SU-DHL-6 (cell line): ENCODE results near the gene TMEM80.

Experiments used
- H2AFZ ChIP-seq: fragments of 200-600 bp; sonication (generic); 2 replicates; pipeline ENCODE4 v1.6.1; 2014; ENCODE audit warnings: low read depth, mild to moderate bottlenecking, moderate library complexity, mixed read lengths, antibody characterized with exemption, low read length; ENCODE audit not compliant: severe bottlenecking
- H3F3A ChIP-seq: fragments of 200-600 bp; shearing (Covaris generic); 2 replicates; pipeline ENCODE4 v1.6.0; 2016; ENCODE audit warnings: antibody characterized with exemption, mild to moderate bottlenecking; ENCODE audit not compliant: insufficient read depth
- H3K27ac ChIP-seq: fragments of 200-600 bp; sonication (generic); 2 replicates; pipeline ENCODE4 v1.5.1; 2016; ENCODE audit warnings: low read depth, mild to moderate bottlenecking, low read length, moderate library complexity, mixed read lengths
- H3K27me3 ChIP-seq: fragments of 200-600 bp; sonication (generic), shearing (Covaris generic); 2 replicates; pipeline ENCODE4 v1.6.0; 2014; ENCODE audit warnings: mild to moderate bottlenecking, low read length
- H3K36me3 ChIP-seq: fragments of 200-600 bp; sonication (generic); 2 replicates; pipeline ENCODE4 v1.6.1; 2014; ENCODE audit warnings: mild to moderate bottlenecking, low read length, mixed read lengths
- H3K4me2 ChIP-seq: fragments of 300-600, 200-600 bp; shearing (Covaris generic), sonication (generic); 2 replicates; pipeline ENCODE4 v1.6.0; 2014; ENCODE audit warnings: low read length, low read depth, mild to moderate bottlenecking; ENCODE audit not compliant: poor library complexity, severe bottlenecking
- H3K4me3 ChIP-seq: fragments of 200-600 bp; sonication (generic); 2 replicates; pipeline ENCODE4 v1.5.1; 2014; ENCODE audit warnings: antibody characterized with exemption, low read length, mild to moderate bottlenecking, mixed read lengths; ENCODE audit not compliant: insufficient read depth, poor library complexity, severe bottlenecking
- H3K79me2 ChIP-seq: fragments of 200-600 bp; sonication (generic); 2 replicates; pipeline ENCODE4 v1.6.1; 2014; ENCODE audit warnings: mild to moderate bottlenecking, low read length, moderate library complexity; ENCODE audit not compliant: insufficient read depth
- H3K9ac ChIP-seq: fragments of 200-600 bp; sonication (generic); 2 replicates; pipeline ENCODE4 v1.7.0; 2014; ENCODE audit warnings: mild to moderate bottlenecking, low read length
- H3K9me2 ChIP-seq: fragments of 200-600 bp; sonication (generic); replicated peaks from 2 replicates; pipeline ENCODE4 v1.6.1; 2014; ENCODE audit warnings: low read length; ENCODE audit not compliant: insufficient read depth
- H3K9me3 ChIP-seq: fragments of 200-600 bp; sonication (generic); 2 replicates; pipeline ENCODE4 v1.6.1; 2014; ENCODE audit warnings: low read length, mixed read lengths; ENCODE audit not compliant: insufficient read depth
- H4K20me1 ChIP-seq: fragments of 200-600 bp; sonication (generic); 2 replicates; pipeline ENCODE4 v1.6.1; 2014; ENCODE audit warnings: low read depth, mild to moderate bottlenecking, antibody characterized with exemption, low read length, moderate library complexity, mixed read lengths
- CTCF ChIP-seq: fragments of 200-600 bp; sonication (generic); IDR thresholded peaks from one replicate; pipeline ENCODE4 v1.5.1; 2017; ENCODE audit warnings: antibody characterized with exemption, mild to moderate bottlenecking, low read length, moderate library complexity; ENCODE audit not compliant: insufficient read depth, poor library complexity, severe bottlenecking
- EZH2phosphoT487 ChIP-seq: fragments of 200-600 bp; sonication (generic), shearing (Covaris generic); conservative IDR thresholded peaks from 2 replicates; pipeline ENCODE4 v1.6.1; 2018; ENCODE audit warnings: mild to moderate bottlenecking, antibody characterized with exemption, low read length, moderate library complexity, mixed read lengths

Gene TMEM80

GRCh38 chr11:709109-709997 is 13.7 kb downstream of the TMEM80 start:
- Histone ChIP-seq H4K20me1 (no peaks in the 10 kb centered on the region), H3K27me3 (no peaks in the 10 kb centered on the region), H3K9me2 (no peaks in the 10 kb centered on the region), H3K79me2 (no peaks in the 10 kb centered on the region), H3K9me3 (no peaks in the 10 kb centered on the region), H2AFZ (no peak overlapping the region), H3K4me3 (no peak overlapping the region), H3K4me2 (no peak overlapping the region), H3K36me3 (no peaks in the 10 kb centered on the region), H3K27ac (no peak overlapping the region), H3K9ac (no peak overlapping the region), H3F3A (no peaks in the 10 kb centered on the region)
- TF ChIP-seq EZH2phosphoT487 (no peak), CTCF (no peak)

GRCh38 chr11:714436-714835 is 18.8 kb downstream of the TMEM80 start:
- Histone ChIP-seq H3K9me2 (no peaks in the 10 kb centered on the region), H4K20me1 (no peaks in the 10 kb centered on the region), H3K36me3 (no peaks in the 10 kb centered on the region), H3K79me2 (no peaks in the 10 kb centered on the region), H3K9me3 (no peaks in the 10 kb centered on the region), H3K4me2 (no peak overlapping the region), H3F3A (no peaks in the 10 kb centered on the region), H2AFZ (no peak overlapping the region), H3K4me3 (no peak overlapping the region), H3K27me3 (no peaks in the 10 kb centered on the region), H3K27ac (no peak overlapping the region), H3K9ac (no peak overlapping the region)
- TF ChIP-seq EZH2phosphoT487 (no peak), CTCF (no peak)

- peaks cover 7% of the 10 kb centered on the region; the same call in 1 of the 2 replicates for H3F3A ChIP-seq
- no peak overlapping the region for H3K9ac ChIP-seq
- H3K36me3 ChIP-seq: no peaks in the 10 kb centered on the region
- H3K27me3 ChIP-seq: no peaks in the 10 kb centered on the region
- H3K9me3 ChIP-seq: no peaks in the 10 kb centered on the region
- H2AFZ ChIP-seq: no peak overlapping the region
- no peaks in the 10 kb centered on the region for H4K20me1 ChIP-seq
- H3K4me2 ChIP-seq: no peak overlapping the region
- no peaks in the 10 kb centered on the region for H3K9me2 ChIP-seq
- TF ChIP-seq EZH2phosphoT487: no peak
- no peak for TF ChIP-seq CTCF
- H3K27ac ChIP-seq: no peak overlapping the region
- no peaks in the 10 kb centered on the region for H3K79me2 ChIP-seq
- no peak overlapping the region for H3K4me3 ChIP-seq
Observed at GRCh38 chr11:719214-720016, 23.8 kb downstream of the TMEM80 start.
